Hepatocyte (in vitro differentiated cells): Measurements from ENCODE around the gene NXT1. TPM values are rescaled to one million over a fixed set of nuclear protein-coding genes. Genes with fewer than 3 reads are reported as not detected.

Source experiments
- DNase-seq: peaks from one replicate; pipeline ENCODE4 v3.0.0-alpha.2; 2016; ENCODE audit warnings: low spot score
- H2AFZ ChIP-seq: fragments of 200-600 bp; sonication (generic); 2 replicates; pipeline ENCODE4 v1.6.0; 2016; ENCODE audit warnings: antibody characterized with exemption, mild to moderate bottlenecking
- H3K27ac ChIP-seq: fragments of 200-600 bp; sonication (generic); 2 replicates; pipeline ENCODE4 v1.5.1; 2016; ENCODE audit warnings: mild to moderate bottlenecking
- H3K27me3 ChIP-seq: fragments of 200-600 bp; sonication (generic); 2 replicates; pipeline ENCODE4 v1.6.1; 2016
- H3K36me3 ChIP-seq: fragments of 200-600 bp; sonication (generic); replicated peaks from 2 replicates; pipeline ENCODE4 v1.5.1; 2016; ENCODE audit warnings: low read depth; ENCODE audit not compliant: insufficient read depth
- H3K4me1 ChIP-seq: fragments of 200-600 bp; sonication (generic); 2 replicates; pipeline ENCODE4 v1.5.1; 2016; ENCODE audit warnings: mild to moderate bottlenecking, moderate library complexity; ENCODE audit not compliant: insufficient read depth
- H3K4me2 ChIP-seq: fragments of 200-600 bp; sonication (generic); 2 replicates; pipeline ENCODE4 v1.6.0; 2016
- H3K4me3 ChIP-seq: fragments of 200-600 bp; sonication (generic); 2 replicates; pipeline ENCODE4 v1.5.1; 2016; ENCODE audit warnings: mild to moderate bottlenecking
- H3K79me2 ChIP-seq: fragments of 200-600 bp; sonication (generic); 2 replicates; pipeline ENCODE4 v1.6.0; 2017; ENCODE audit warnings: mild to moderate bottlenecking
- H3K9me2 ChIP-seq: fragments of 200-600 bp; sonication (generic); replicated peaks from 2 replicates; pipeline ENCODE4 v1.6.0; 2017; ENCODE audit warnings: mild to moderate bottlenecking; ENCODE audit not compliant: insufficient read depth
- H3K9me3 ChIP-seq: fragments of 200-600 bp; sonication (generic); 2 replicates; pipeline ENCODE4 v1.5.1; 2016; ENCODE audit warnings: low read depth, mild to moderate bottlenecking
- H4K20me1 ChIP-seq: fragments of 200-600 bp; sonication (generic); 2 replicates; pipeline ENCODE4 v1.6.0; 2016; ENCODE audit warnings: mild to moderate bottlenecking; ENCODE audit not compliant: insufficient read depth, poor library complexity, severe bottlenecking
- CTCF ChIP-seq: fragments of 200-600 bp; sonication (generic); IDR thresholded peaks from 2 replicates; pipeline ENCODE4 v1.5.1; 2016; ENCODE audit warnings: antibody characterized with exemption, mild to moderate bottlenecking; ENCODE audit not compliant: poor library complexity
- EZH2 ChIP-seq: fragments of 200-600 bp; sonication (generic); IDR thresholded peaks from 2 replicates; pipeline ENCODE4 v1.6.1; 2016; ENCODE audit warnings: antibody characterized with exemption, mild to moderate bottlenecking, borderline replicate concordance
- EZH2phosphoT487 ChIP-seq: fragments of 200-600 bp; sonication (generic); IDR thresholded peaks from one replicate; pipeline ENCODE4 v1.6.1; 2018; ENCODE audit warnings: antibody characterized with exemption, mild to moderate bottlenecking, low read depth, moderate library complexity; ENCODE audit not compliant: unreplicated experiment, severe bottlenecking
- WGBS: methylation state at CpG from one replicate; pipeline ENCODE4 v1.1.6; 2016; ENCODE audit warnings: low lambda C conversion rate; ENCODE audit errors: missing lambda C conversion rate; 5-methylcytosine and 5-hydroxymethylcytosine counted together
- polyA plus RNA-seq: library from polyadenylated mRNA; unstranded; fragments of >200 nt; fragmentation: Nextera tagmentation; extraction: Ambion mirVana; gene quantifications from 2 replicates; pipeline ENCODE4 v1.2.1, GENCODE V29; 2016
- total RNA-seq: library from RNA; depleted of rRNA; stranded (reverse); fragments of >200 nt; gene quantifications from 2 replicates; pipeline ENCODE4 v1.2.3, GENCODE V29; 2014

Gene NXT1
- total and polyA plus RNA-seq, 2 experiments from 2014 or later, result 29.7 to 36.3 TPM

GRCh38 chr20:23309781-23310180 is 40.8 kb upstream of the NXT1 start:
- H3K9me3 ChIP-seq, result no peaks in the 10 kb centered on the region
- no peak for DNase-seq
- no peaks in the 10 kb centered on the region for H3K36me3 ChIP-seq
- no peaks in the 10 kb centered on the region for H3K27me3 ChIP-seq
- 91% methylated on average over 10 of the region's 10 CpGs for WGBS
- no peaks in the 10 kb centered on the region for H3K9me2 ChIP-seq
- H3K4me3 ChIP-seq, result no peak overlapping the region
- no peaks in the 10 kb centered on the region for H4K20me1 ChIP-seq
- no peak overlapping the region for H3K27ac ChIP-seq
- H3K4me2 ChIP-seq, result no peak overlapping the region
- no peak for TF ChIP-seq EZH2phosphoT487
- TF ChIP-seq CTCF, result no peak
- no peak for TF ChIP-seq EZH2
- no peaks in the 10 kb centered on the region for H3K4me1 ChIP-seq
- H2AFZ ChIP-seq, result no peak overlapping the region
- H3K79me2 ChIP-seq, result no peaks in the 10 kb centered on the region

- H3K9me3 ChIP-seq, result no peaks in the 10 kb centered on the region
- no peaks in the 10 kb centered on the region for H3K9me2 ChIP-seq
- H3K36me3 ChIP-seq, result no peaks in the 10 kb centered on the region
- H2AFZ ChIP-seq, result no peak overlapping the region
- 63% methylated on average over 7 of the region's 7 CpGs for WGBS
- H4K20me1 ChIP-seq, result no peaks in the 10 kb centered on the region
- no peak overlapping the region for H3K27ac ChIP-seq
- no peaks in the 10 kb centered on the region for H3K79me2 ChIP-seq
- no peak overlapping the region for H3K4me3 ChIP-seq
- no peaks in the 10 kb centered on the region for H3K27me3 ChIP-seq
- DNase-seq, result no peak
- no peak overlapping the region for H3K4me2 ChIP-seq
- H3K4me1 ChIP-seq, result no peaks in the 10 kb centered on the region
- TF ChIP-seq EZH2 (no peak), CTCF (no peak), EZH2phosphoT487 (no peak)
Measured at GRCh38 chr20:23311947-23312506, 38.6 kb upstream of the NXT1 start.

- 92% methylated on average over 1 of the region's 1 CpG for WGBS
Measured at GRCh38 chr20:23313271-23313670, 37.3 kb upstream of the NXT1 start.

More at GRCh38 chr20:23313271-23313670, 37.3 kb upstream of the NXT1 start:
- no peaks in the 10 kb centered on the region for H3K9me2 ChIP-seq
- no peaks in the 10 kb centered on the region for H3K27me3 ChIP-seq
- no peak for DNase-seq
- no peaks in the 10 kb centered on the region for H4K20me1 ChIP-seq
- H3K27ac ChIP-seq, result no peak overlapping the region
- H3K4me3 ChIP-seq, result no peak overlapping the region
- no peak for TF ChIP-seq EZH2phosphoT487
- no peak for TF ChIP-seq CTCF
- no peak for TF ChIP-seq EZH2
- no peak overlapping the region for H3K4me2 ChIP-seq
- H2AFZ ChIP-seq, result no peak overlapping the region
- no peaks in the 10 kb centered on the region for H3K36me3 ChIP-seq
- no peaks in the 10 kb centered on the region for H3K9me3 ChIP-seq
- H3K4me1 ChIP-seq, result no peaks in the 10 kb centered on the region
- H3K79me2 ChIP-seq, result no peaks in the 10 kb centered on the region
